GM03348 (cell line): Measurements from ENCODE around the gene ARHGAP32.

Experiments
- DNase-seq: peaks from one replicate; pipeline ENCODE4 v3.0.0; 2012; ENCODE audit warnings: low spot score

Gene ARHGAP32

DNA sequence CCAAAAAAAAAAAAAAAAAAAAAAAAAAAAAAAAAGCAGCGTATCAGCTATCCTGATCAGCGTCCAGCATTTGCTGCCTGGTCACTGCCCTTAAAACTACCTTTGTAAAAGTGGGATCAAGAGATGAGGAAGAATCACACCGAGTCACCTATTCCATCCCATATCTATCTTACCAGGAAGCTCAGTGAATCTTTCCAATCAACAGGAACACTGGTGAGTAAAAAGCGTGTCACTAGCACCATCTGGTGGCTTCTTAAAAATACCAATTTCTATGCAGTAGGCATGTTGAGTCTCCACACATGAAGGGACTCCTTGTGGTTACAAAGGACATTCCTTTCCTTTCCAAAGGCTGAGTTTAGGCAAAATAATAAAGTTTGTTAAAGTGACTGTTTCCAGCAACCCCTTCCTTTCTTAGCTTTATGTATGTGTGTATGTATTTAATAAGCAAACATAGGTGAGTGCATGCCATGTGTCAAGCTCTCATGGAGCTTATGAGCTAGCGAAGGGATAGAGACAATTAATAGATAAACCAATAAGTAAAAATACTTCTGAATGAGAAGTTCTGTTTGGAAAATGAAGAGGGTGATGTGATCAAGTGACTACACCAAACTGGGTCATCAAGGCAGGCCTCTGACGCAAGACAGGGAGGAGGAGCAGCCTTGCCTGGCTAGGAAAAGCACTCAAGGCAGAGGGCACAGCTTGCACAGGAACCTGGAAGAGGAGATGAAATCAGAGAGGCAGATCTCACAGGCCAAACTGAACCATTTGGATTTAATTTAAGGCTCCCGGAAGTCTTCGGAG lies 235.5 kb downstream of the ARHGAP32 start:
- DNase-seq, result peak; percentile 84

GRCh38 chr11:128955636-128956035 lies 236.5 kb downstream of the ARHGAP32 start:
- no peak for DNase-seq

DNA sequence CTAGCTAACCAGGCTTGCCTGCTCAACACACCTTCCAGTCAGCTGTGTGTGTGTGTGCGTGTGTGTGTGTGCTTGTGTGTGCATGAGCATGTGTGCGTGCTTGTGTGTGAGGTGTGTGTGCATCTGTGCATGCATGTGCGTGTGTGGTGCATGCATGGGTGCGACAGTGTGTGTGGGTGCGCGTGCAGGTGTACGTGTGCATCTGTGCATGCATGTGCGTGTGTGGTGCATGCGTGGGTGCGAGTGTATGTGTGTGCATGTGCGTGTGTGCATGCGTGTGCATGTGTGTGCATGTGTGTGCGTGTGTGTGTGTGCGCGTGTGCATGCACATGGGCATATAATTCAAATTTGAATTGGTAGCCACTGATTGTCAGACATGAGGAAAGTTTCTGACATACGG lies 239.0 kb downstream of the ARHGAP32 start:
- no peak for DNase-seq

- DNase-seq, result no peak
These were observed 242.2 kb downstream of the ARHGAP32 start for GRCh38 chr11:128949791-128950454.

DNA sequence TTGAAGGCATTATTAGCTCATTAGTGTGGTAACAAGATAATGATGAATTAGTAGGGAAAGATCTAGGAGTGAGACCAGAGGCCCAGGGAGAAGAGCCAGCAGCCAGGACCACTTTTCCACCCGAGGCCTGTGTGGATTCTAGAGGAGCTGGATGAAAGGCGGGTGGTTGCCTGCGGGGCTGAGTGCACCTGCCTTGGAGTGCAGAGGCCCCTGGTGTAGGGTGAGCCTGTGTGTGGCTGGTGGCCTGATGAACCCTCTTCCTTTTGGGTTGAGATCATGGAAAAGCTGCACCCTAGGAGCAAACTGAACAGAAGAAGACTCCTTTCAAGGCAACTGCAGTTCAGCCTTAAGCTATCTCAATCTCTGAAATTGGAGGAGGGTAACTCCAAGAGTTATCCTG lies 243.5 kb downstream of the ARHGAP32 start:
- DNase-seq, result no peak

- DNase-seq, result no peak
These were observed 244.4 kb downstream of the ARHGAP32 start for GRCh38 chr11:128947773-128948172.

GRCh38 chr11:128946648-128947047 lies 245.5 kb downstream of the ARHGAP32 start:
- DNase-seq, result no peak

- no peak for DNase-seq
These were observed 248.6 kb downstream of the ARHGAP32 start for GRCh38 chr11:128943428-128943976.

DNA sequence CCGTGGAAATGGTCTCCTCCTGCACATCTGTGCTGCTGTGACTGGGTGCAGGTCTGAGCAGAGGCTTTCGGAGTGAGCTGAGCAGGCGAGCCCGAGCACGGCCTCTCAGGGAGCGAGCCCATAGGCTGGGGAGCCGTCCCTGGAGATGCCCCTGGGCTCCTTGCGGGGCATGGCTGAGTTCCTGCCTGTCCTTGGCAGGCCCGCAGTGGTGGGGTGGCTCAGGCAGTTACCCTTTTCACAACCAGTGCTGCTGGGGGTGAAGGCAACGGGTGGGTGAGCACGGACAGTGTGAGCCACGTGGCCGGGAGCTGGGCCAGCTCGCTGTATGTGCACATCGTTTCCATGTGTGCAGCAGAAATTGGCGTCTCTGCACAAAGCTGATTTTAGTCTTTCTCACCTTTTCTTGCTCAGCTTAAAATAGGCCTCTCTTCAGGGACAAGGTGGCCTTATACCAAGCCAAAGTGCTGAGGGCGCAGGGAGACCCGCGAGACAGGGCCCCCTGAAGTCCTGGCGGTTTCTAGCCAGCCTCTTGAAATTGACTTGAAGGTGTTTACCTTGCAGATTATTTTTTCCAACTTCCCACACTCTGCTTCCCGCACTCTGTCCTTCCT lies 249.2 kb downstream of the ARHGAP32 start, which contains the start of gene TP53AIP1:
Gene TP53AIP1 (minus strand): TSS at position 55 of the 611 bp plus-strand sequence. CDS start 5,053 bp downstream, outside the sequence.
- DNase-seq, result no peak

DNA sequence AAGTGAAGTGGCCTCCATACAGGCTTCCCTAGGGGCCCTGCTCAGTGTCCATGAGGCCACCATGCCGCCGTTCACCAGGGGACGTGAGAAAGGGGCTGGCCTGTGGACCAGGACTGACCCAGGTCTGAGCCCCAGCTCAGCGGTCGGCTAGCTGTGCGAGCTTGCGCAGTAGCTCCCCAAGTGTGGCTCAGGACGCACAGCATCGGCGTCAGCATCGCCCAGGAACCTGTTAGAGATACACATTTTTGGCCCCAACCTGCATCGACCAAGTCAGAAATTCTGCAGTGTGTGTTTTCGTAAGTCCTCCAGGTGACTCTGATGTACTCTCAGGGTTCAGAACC lies 249.9 kb downstream of the ARHGAP32 start:
- no peak for DNase-seq

DNA sequence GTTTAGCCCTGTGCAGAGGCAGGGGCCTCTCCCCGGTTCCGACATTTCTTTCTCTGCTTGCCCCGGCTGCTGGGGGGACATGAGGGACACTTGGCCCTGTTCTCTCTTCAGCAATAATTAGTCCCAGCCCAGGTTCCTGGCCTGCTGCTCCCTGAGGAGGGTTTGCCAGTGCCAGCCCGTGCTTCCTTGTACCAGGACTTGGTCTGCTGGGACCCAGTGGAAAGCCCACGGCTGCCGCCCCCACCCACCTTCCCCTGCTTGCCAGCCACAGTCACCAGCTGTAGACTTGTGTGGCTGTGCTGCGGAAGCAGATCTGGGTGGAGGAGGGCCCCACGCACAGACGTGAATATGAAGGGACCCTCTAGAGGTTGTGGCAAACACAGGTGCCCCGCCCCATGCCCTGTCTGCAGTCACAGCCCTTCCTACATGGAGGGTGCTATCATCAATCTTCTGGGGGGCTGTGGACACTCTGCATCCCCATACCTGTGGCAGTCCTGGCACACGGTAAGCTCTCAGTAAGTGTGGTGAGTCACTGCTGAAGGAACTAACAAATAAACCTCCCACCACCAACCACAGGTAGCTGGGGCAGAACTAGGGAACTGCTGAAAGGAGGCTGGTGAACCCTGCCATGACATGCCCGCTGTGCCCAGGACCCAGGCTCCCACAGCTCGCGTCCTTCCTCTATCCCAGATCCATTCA lies 250.4 kb downstream of the ARHGAP32 start:
- DNase-seq, result no peak

DNA sequence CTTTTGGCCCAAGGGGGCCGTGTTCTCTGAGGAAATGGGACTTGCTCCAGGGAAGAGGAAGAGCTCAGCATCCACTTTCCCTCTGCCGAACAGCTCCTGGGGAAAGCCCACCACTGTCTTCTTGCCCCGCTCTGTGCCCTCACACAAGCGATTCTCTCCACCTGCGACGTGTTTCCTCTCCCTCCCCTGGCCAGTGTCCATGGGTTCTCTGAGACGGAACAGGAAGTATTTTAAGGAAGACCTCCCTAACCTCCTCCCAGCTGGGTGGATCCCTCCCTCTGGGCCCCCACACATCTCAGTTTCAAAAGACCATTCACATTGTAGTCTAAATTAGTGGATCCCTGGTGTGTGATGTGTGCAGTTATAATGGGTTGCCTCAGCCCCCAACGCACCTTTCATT lies 251.0 kb downstream of the ARHGAP32 start:
- DNase-seq, result no peak

DNA sequence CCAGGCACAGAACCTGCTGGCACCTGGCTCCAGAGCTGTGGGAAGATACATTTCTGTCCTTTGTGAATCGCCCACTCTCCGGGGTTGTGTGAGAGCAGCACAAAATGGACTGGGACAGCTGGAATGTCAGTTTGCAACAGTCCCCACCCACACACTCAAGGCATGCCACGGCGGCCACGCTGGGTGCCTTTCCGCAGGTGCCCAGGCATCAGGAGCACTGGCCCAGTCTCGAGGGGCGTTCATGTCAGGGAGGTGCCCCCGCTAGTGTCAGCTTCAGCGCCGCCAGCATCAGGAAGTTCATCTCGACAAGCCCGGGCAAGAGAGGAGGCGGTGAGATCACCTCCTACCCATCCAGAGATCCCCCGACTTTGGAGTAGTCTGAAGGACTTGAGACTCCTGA lies 251.5 kb downstream of the ARHGAP32 start:
- no peak for DNase-seq

DNA sequence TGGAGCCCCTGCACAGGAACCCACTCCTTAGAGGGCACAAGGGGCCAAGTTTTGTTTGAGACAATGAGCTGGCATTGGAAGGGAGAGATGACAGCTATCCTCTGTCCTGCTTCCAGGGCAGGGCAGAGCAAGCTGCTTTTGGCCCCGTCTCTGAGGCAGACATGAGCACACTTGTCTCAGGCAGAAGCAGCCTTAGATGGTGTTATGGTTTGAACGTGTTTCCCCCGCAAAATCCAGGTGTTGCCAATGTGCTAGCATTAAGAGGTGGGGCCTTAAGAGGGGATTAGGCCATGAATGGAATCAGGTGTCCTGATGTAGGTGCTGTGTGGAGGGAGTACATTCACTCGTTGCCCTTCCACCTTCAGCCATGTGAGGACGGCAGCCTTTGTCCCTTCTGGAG lies 252.0 kb downstream of the ARHGAP32 start:
- DNase-seq, result no peak

DNA sequence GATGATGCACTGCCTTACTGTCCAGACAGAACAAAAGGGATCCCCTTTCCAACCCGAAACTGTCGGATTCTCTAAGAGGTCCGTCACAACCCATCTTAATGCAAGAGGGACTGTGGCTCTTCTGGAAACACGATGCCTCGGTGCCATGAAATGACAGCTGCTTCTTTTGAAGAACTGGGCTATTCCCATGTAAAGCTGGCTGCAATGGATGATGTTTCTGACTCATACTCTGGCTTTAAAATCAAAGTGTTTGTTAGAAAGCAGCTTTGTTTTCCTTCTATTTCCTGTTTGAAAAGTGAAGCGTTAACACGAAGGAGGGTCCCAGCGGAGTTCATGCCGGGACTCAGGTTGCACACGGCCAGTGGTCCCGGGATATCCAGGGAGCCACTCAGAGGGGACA lies 252.5 kb downstream of the ARHGAP32 start:
- DNase-seq, result no peak

DNA sequence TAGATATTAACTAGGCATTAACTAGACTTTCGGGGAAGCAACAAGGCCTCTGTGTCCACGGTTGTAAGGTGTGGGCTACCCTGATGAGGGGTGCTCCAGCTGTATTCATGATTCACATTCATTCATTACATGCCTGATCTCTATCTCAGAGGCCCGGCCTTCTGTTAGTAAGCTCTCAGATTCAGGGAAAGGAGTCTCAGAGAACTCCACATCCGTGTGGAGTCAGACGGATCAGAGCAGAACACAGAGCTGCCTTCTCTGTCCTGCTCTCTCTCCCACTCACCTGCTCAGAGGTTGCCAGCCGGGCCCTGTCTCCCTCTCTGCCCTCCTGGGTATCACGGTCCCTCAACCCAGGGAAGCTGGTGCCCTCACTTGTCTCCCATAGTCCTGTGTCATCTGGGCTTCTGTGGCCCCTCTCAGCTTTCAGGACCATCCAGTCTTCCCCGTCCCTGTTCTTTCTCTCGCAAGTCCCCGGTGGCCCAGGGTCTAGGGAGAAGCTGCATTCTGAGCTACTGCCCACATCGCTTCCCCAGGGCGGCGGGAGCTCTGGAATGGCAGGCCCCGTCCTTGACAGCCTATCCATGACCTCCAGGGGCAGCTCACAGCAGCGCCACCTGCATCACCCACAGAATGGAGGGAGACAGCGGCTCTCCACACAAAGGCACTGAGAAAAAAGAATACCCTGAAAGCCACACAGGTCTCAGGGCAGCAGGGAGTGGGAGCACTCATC lies 253.8 kb downstream of the ARHGAP32 start:
- no peak for DNase-seq

DNA sequence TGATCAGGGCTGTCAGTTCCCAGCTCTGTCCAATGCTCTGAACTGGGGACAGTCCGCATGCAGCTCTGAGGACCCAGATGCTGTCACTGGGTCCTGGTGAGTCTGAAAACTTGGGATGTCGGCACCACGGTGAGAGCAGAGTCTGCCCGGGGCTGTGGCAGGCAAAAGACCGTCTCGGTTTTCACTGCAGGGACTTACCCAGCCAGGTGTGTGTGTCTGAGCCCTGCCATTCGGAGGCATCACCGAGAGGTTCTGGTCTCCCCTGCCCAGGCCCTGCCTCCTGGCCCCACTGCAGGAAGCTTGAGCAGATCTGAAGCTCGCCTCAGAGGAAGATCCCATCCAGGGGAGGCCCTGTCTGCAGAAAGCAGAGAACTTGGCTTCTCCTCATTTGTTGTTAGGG lies 254.6 kb downstream of the ARHGAP32 start:
- no peak for DNase-seq

DNA sequence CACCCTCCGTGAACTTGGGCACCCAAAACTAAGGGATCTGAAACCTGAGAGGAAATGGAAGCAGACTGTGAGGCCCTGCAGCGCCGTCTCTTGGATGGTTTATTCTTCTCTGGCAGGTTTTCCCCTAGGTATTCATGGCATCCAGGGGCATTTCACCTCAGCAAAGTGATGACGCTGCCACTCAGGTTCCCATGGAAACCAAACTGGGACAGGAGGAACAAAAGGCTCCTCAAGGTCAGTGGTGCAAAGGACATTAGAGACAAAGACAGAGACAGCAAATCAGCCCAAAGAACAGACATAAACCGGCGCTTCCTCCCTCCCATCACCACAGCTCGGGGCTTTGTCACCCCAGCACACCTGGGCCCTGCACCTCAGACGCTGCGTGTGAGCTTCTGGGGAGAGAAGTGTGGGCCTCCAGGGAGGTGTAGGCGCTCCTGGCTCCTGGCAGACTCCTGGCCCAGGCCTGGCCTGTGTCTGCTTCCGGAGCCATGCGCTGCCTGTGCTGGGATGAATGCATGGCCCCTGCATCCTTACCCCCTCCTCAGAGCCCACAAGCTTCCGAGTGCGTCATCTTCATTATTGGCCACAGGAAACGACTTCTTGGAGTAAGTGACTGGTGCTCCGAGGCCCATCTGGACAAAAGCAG lies 255.4 kb downstream of the ARHGAP32 start:
- no peak for DNase-seq

DNA sequence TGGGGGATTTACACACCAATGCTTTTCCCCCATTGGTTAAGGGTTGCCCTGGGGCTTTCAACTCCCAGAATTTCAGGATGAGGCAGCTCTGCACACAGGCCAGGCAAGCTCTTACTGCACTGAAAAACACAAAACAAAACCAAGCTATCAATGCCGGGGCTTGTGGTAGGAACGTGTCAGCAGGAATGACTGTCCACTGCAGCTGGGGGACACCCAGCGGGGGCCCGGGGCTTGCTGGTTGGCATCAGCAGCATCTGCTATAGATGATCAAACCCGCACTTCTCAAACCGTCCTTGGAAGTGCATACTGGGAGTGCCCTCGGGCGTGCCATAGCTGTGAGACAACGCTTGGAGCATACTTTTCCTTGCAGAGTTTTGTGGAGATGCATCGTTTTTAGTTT lies 257.2 kb downstream of the ARHGAP32 start:
- no peak for DNase-seq

- no peak for DNase-seq
These were observed 257.8 kb downstream of the ARHGAP32 start for GRCh38 chr11:128934351-128934750.
